Middle frontal gyrus (tissue), 1 donor: ENCODE data around the gene C1QL1.
"Not testable (repeated sequence)": the region's sequence is repeated elsewhere in the genome, so short reads cannot be mapped to it uniquely, and the experiment has no call there.

Experiments used
- DNase-seq: peaks from one replicate; pipeline ENCODE4 v3.0.0-alpha.2; 2015; ENCODE audit warnings: low spot score; ENCODE audit errors: extremely low spot score

The C1QL1 gene

DNA sequence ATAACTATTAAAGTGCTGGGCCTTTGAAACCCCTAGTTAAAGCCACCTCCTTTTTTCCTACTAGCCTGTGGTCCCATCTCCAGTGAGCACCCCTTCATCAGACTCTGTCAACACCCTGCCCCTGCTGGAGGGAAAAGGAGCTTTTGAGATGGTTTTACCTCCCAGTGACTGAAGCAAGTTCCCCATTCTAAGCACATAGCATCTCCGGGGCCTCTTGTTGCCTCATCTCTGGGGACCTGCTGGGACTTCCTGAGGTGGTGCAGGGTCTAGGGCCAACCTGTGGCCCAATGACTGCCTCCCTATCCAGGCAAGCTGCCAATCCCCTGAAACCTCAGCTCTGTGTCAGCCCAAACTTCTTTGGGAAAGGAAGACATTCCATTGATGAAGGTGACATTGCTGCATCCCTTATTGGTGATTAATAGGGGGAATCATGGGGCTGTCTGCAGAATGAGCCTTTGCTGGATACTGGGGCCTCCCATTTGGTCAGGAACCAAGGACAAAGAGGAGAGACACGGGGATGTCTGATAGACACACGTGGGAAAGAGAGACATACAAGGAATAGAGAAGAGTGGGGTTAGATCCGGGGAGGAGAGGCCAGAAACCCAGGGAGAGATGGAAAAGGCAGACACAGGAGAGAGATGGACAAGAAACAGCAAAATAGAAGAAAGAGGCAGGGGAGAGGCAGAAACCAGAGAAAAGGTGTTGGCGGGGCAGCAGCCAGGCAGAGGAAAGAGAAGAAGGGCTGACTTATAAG, 2.4 kb downstream of the C1QL1 start:
- DNase-seq: no peak

GRCh38 chr17:44961921-44962350, 6.2 kb downstream of the C1QL1 start:
- no peak for DNase-seq

DNA sequence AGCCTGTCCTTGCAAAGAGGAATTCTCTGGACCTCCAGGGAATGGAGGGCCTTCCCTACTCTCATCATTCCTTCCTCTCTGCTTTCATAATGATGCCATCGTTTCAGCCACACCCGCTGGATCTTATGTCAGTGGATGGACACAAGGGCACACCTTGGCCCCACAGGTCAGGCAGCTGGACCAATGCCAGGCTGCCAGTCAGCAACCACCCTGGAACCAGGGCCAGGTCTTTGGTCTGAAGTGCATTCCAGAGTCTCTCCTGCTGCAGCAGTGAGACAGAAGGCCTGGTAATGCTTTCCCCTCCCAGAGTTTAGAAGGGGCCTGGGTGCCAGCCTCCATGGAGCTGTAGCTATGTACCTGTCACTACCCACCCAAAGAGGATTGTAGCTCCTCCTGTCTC, 7.4 kb downstream of the C1QL1 start:
- DNase-seq: no peak

- no peak for DNase-seq
Observed at GRCh38 chr17:44959821-44960531, 8.1 kb downstream of the C1QL1 start.

- no peak for DNase-seq
Observed at GRCh38 chr17:44956998-44957981, 10.8 kb downstream of the C1QL1 start.

- no peak for DNase-seq
Observed at GRCh38 chr17:44955674-44956425, 12.3 kb downstream of the C1QL1 start.

DNA sequence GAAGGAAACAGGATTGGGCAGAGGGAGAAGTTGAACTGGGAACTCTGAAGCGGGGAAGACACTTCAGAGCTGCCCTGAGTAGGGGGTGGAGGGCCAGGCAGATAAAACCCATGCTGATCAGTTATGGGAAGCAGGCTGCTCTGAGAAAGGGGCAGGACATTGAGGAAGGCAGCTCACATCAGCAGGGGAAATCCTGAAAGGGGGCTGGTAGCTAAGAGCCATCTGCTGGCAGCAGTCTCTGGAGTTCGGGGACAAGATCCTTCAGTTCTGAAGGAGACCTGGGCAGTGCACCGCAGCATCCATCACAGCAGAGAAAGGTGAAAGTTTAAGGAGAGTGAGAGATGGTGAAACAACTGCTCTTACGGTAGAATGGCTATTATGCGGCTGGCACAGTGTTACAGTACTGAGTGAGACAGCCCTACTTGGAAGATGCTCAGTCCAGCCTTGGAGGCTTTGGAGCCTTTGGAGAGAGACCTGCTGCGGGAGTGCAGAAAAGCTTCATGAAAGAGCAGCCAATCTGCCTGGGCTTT, 15.1 kb downstream of the C1QL1 start:
- no peak for DNase-seq

- DNase-seq: no peak
Observed at GRCh38 chr17:44948315-44948795, 19.7 kb downstream of the C1QL1 start.

DNA sequence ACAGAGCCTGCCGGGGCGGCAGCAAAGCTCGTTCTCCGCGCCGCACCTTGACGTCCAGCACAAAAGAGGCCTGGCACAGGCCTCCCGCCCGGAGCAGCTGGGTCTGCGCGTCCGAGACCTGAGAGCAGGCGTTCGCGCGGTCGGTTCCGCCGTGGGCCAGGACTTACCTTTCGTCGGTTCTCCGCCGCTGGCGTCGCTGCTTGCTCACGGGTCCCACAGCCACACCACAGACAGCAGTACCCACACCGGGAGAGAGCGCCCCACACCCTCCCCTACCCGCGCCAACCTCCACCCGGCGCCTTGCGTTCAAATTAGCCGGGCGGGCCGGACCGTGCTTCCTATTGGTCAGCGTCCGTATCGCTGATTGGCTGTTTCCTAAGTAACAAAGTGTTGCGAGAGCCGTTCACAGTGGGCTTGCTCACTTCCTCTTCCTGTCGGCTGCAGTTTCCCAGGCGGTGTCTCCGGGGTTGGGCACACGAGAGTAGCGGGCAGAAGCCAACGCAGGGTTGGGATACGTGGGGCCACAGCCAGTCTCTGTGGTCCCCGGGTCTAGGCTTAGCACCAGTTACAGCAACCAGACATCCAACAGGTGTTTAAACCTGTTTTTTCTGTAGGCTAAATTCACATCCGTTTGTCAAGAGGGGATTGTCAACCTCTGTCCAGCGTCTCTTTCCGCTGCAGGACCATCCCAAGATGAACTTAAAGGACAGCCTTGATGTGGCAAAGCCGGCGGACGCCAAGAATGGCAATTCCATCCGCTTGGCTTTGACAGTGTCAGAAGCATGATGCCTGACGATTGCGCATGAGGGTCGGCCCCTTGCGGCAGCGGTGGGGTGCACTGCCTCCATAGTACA, 20.4 kb downstream of the C1QL1 start, which contains the start of gene KIF18B:
KIF18B (minus strand) TSS at position 313 of the 854 bp plus-strand sequence. CDS start 11,429 bp downstream, outside the sequence.
- DNase-seq: peak; percentile 67

GRCh38 chr17:44945652-44946051, 22.5 kb downstream of the C1QL1 start:
- DNase-seq: not testable (repeated sequence)

DNA sequence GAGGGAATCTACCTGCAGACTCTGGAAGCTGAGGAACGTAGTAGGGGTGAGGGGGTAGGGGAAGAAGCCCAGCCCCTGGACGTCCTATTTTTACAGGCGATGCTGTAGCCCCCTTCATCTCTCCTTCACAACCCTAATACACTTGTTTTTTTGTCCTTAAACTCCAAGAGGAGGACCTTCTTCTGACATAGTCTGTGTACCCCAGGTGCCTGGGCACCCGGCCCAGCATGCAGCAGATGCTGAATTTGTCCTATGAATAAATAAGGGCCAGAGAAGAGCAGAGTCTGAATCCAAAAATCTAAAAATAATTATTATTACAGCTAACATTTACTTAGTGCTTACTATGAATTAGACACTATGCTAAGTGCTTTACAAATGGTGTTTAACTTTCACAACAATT, 25.6 kb downstream of the C1QL1 start:
- DNase-seq: no peak

GRCh38 chr17:44941712-44942331, 26.3 kb downstream of the C1QL1 start:
- no peak for DNase-seq

DNA sequence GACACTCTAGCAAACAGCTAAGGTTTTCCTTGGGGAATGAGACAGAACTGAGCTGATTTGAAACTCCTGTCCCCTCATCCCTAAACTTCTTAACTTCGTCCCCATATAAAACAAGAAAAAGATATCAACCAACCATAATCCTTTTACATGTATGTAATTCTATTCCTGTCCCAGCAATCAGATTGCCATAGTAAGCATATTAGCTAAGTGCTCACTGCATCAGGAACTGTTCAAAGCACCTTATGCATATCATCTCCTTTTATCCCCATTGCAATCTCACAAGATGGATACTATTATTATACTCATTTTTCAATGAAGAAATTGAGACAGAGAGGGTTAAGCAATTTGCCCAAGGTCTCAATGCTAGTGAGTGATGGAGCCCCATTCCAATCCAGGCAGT, 27.3 kb downstream of the C1QL1 start:
- DNase-seq: no peak

GRCh38 chr17:44940317-44940716, 27.8 kb downstream of the C1QL1 start:
- DNase-seq: no peak

- DNase-seq: no peak
Observed at GRCh38 chr17:44935116-44935515, 33.0 kb downstream of the C1QL1 start.

GRCh38 chr17:44934745-44935105, 33.4 kb downstream of the C1QL1 start:
- no peak for DNase-seq

GRCh38 chr17:44933824-44934744, 34.0 kb downstream of the C1QL1 start:
- no peak for DNase-seq

- DNase-seq: no peak
Observed at GRCh38 chr17:44932787-44933097, 35.4 kb downstream of the C1QL1 start.
